Thoracic aorta (tissue), 2 donors: Measurements from ENCODE around the gene CNGB1. TPM values are rescaled to one million over a fixed set of nuclear protein-coding genes. Genes with fewer than 3 reads are reported as not detected.

Experiments
- ATAC-seq: fragments of 150-250 bp; one replicate; pipeline ENCODE4 v1.8.0; 2017; ENCODE audit warnings: low read depth; ENCODE audit not compliant: insufficient number of reproducible peaks, low FRiP score
- DNase-seq: peaks from one replicate; pipeline ENCODE4 v3.0.0-alpha.2; 2020; ENCODE audit warnings: low spot score
- H3K27ac ChIP-seq, 2 donors: fragments of 200-600 bp; sonication (generic); 1 replicate in 1 of 2; 2 replicates in 1 of 2; pipeline ENCODE4 v1.5.1; 2016; ENCODE audit warnings: mild to moderate bottlenecking in 2 of 2, moderate library complexity in 2 of 2
- H3K27me3 ChIP-seq: fragments of 200-600 bp; sonication (generic); replicated peaks from 2 replicates; pipeline ENCODE4 v1.6.0; 2016; ENCODE audit warnings: mild to moderate bottlenecking; ENCODE audit not compliant: insufficient read depth
- H3K36me3 ChIP-seq: fragments of 200-600 bp; sonication (generic); one replicate; pipeline ENCODE4 v1.5.1; 2016
- H3K4me1 ChIP-seq, 2 donors: fragments of 200-600 bp; sonication (generic); 1 replicate in 1 of 2; 2 replicates in 1 of 2; pipeline versions ENCODE4 v1.5.1 to v1.6.0; 2016; ENCODE audit warnings: low read depth in 2 of 2, mild to moderate bottlenecking in 1 of 2; ENCODE audit not compliant: control insufficient read depth in 1 of 2
- H3K4me3 ChIP-seq: fragments of 200-600 bp; sonication (generic); 2 replicates; pipeline ENCODE4 v1.5.1; 2016; ENCODE audit warnings: mild to moderate bottlenecking
- H3K9me3 ChIP-seq: fragments of 200-600 bp; sonication (generic); 2 replicates; pipeline ENCODE4 v1.5.1; 2016
- total RNA-seq, 2 donors: library from RNA; depleted of rRNA; stranded (reverse); fragments of >200 nt; gene quantifications; one replicate each; pipeline versions ENCODE4 v1.1.0 to v1.2.3, GENCODE V29; 2016
- TF ChIP-seq, protein P1 (sequence below): fragments of 200-600 bp; sonication (generic); IDR thresholded peaks from one replicate; pipeline ENCODE4 v1.5.1; 2019; ENCODE audit warnings: antibody characterized with exemption

CNGB1 gene
- total RNA-seq, 2 donors from 2014 or later: not detected

DNA sequence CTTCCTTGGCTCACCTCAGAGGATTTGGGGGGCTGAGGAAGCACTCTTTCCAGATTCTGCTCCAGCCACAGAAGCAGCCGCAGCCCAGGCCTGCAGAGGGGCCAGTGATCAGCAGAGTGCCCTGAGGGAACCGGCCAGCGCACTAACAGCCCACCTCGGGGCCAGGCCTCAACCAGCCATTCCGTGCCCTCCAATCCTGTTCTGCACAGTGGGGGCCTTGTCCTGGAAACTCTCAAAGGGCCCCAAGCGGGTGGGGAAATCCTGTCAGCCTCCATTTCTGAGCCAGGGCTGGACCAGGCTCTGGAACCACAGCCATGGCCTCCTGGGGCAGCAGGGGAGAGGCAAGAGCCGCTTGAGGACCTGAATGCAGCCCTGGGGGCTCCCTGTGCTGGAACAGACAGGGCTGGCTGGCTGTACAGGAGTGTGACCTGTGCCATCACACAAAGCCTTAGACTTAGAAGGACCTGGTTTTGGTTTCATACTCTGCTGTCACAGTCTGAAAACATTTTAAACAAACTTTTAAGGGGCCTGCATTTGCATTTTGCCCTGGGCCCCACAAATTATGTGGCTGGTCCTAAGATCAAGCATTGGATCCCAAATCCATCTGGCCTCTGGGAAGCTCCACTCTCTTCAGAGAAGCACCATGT, 10.0 kb downstream of the CNGB1 start:
- DNase-seq: no peak
- Histone ChIP-seq H3K36me3 (no peaks in the 10 kb centered on the region), H3K4me3 (no peak overlapping the region), H3K27me3 (no peaks in the 10 kb centered on the region), H3K4me1 (no peaks in the 10 kb centered on the region), H3K27ac (no peak overlapping the region), H3K9me3 (no peaks in the 10 kb centered on the region)
- TF ChIP-seq, protein P1, sequence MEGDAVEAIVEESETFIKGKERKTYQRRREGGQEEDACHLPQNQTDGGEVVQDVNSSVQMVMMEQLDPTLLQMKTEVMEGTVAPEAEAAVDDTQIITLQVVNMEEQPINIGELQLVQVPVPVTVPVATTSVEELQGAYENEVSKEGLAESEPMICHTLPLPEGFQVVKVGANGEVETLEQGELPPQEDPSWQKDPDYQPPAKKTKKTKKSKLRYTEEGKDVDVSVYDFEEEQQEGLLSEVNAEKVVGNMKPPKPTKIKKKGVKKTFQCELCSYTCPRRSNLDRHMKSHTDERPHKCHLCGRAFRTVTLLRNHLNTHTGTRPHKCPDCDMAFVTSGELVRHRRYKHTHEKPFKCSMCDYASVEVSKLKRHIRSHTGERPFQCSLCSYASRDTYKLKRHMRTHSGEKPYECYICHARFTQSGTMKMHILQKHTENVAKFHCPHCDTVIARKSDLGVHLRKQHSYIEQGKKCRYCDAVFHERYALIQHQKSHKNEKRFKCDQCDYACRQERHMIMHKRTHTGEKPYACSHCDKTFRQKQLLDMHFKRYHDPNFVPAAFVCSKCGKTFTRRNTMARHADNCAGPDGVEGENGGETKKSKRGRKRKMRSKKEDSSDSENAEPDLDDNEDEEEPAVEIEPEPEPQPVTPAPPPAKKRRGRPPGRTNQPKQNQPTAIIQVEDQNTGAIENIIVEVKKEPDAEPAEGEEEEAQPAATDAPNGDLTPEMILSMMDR: no peak
- no peak for ATAC-seq

DNA sequence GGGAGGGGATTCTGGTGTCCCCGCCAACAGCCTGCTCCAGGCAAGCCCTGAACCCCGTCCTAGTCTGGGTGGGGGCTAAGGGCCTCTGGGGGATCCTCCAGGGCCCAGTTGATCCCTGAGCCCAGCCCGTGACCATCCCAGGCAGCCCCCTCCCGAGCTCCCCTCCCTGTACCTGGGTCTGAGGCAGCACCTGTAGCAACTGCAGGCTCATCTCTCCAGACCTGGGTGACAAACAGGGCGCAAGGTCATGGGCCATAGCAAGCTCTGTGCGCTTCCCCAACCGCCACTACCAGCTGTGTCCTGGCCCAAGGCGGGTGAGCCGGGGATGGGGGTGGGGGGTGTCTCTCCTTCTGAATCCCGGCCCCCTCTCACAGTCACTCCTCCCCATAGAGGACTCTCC, 10.6 kb downstream of the CNGB1 start:
- no peaks in the 10 kb centered on the region for H3K4me1 ChIP-seq
- ATAC-seq (no peak), DNase-seq (no peak)
- H3K27ac ChIP-seq: no peak overlapping the region
- TF ChIP-seq, protein P1: no peak
- no peaks in the 10 kb centered on the region for H3K36me3 ChIP-seq
- H3K27me3 ChIP-seq: no peaks in the 10 kb centered on the region
- H3K9me3 ChIP-seq: no peaks in the 10 kb centered on the region
- no peak overlapping the region for H3K4me3 ChIP-seq

DNA sequence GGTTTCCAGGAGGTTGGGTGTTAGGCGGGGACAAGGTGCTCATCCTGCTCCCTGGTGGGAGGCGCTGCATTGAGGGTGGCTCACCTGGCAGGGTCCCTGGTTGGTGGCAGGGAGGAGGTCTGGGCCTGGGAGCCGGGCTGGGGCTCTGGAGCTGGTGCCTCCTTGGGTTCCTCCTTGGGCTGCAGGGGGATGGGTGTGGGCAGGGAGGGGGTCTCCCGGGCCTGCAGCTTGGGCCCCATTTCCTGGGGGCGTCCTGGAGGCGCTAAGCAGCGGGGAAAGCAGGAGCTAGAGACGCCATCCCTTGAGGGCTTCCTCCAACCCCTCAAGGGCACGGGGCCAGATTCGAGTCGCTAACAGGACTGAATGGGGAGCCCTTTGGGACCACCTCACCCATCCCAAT, 11.1 kb downstream of the CNGB1 start:
- DNase-seq (no peak), ATAC-seq (no peak)
- H3K9me3 ChIP-seq: no peaks in the 10 kb centered on the region
- H3K4me3 ChIP-seq: no peak overlapping the region
- H3K4me1 ChIP-seq: no peaks in the 10 kb centered on the region
- TF ChIP-seq, protein P1: no peak
- no peaks in the 10 kb centered on the region for H3K27me3 ChIP-seq
- H3K27ac ChIP-seq: no peak overlapping the region
- H3K36me3 ChIP-seq: no peaks in the 10 kb centered on the region

DNA sequence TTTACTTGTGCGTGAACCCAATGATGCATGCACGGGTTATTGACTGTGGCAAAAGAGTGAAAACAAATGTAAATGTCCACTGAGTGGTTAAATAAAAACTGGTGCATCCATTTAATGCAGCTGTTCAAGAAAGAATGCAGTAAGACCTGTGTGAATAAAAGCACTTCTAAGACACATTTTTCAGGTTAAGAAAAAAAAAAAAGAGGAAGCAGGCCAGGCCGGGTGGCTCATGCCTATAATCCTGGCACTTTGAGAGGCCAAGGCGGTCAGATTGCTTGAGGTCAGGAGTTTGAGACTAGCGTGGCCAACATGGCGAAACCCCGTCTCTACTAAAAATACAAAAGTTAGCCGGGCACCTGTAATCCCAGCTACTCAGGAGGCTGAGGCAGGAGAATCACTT, 11.8 kb downstream of the CNGB1 start:
- Histone ChIP-seq H3K4me1 (no peaks in the 10 kb centered on the region), H3K4me3 (no peak overlapping the region), H3K27me3 (no peaks in the 10 kb centered on the region), H3K27ac (no peak overlapping the region), H3K9me3 (no peaks in the 10 kb centered on the region), H3K36me3 (no peaks in the 10 kb centered on the region)
- DNase-seq: no peak
- TF ChIP-seq, protein P1: no peak
- no peak for ATAC-seq

DNA sequence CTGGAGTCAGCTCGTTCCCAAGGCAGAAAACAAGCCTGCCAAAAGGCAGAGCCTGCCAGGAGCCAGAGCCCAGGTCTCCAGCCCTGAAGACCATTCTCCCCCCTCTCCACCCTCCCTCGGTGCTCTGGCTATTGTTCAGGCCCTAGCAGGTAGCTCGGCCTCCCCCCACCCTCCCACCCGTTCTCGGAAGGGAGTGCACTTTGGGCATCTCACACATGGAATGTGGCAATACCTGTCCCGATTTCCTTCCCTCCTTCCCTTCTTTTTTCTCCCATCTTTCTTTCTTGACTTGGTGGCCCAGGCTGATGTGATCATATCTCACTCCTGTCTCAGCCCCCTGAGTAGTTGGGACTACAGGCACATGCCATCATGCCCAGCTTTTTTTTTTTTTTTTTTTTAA, 12.4 kb downstream of the CNGB1 start:
- no peaks in the 10 kb centered on the region for H3K27me3 ChIP-seq
- no peak overlapping the region for H3K27ac ChIP-seq
- H3K36me3 ChIP-seq: no peaks in the 10 kb centered on the region
- H3K4me3 ChIP-seq: no peak overlapping the region
- no peaks in the 10 kb centered on the region for H3K9me3 ChIP-seq
- TF ChIP-seq, protein P1: no peak
- DNase-seq (no peak), ATAC-seq (no peak)
- H3K4me1 ChIP-seq: no peaks in the 10 kb centered on the region
